RWPE1 (cell line): ENCODE results near the gene SLC19A1.

Experiments used
- CTCF ChIA-PET: fragments of 350-600 bp; sonication (Branson Sonifier 250); formaldehyde crosslinking; extraction: SDS; loops from one replicate; lab custom pipeline; 2021; lab: Yijun Ruan, JAX
- POLR2A ChIA-PET: fragments of 400-600 bp; formaldehyde crosslinking; extraction: SDS; loops from one replicate; lab custom pipeline; 2020; ENCODE audit warnings: antibody characterized with exemption; ENCODE audit not compliant: low non-redundant PET; lab: Yijun Ruan, JAX
- DNase-seq: peaks from one replicate; pipeline ENCODE4 v3.0.0; 2012; ENCODE audit warnings: low spot score
- H3K27ac ChIP-seq: fragments of 450-650 bp; 2 replicates; pipeline ENCODE4 v1.5.1; 2017
- TF ChIP-seq, protein P1 (sequence below): fragments of 450-650 bp; conservative IDR thresholded peaks from 2 replicates; pipeline ENCODE4 v1.5.1; 2017; ENCODE audit warnings: low read depth, mild to moderate bottlenecking

Gene SLC19A1

GRCh38 chr21:45542242-45542666 lies at the start of gene SLC19A1:
SLC19A1 (minus strand) TSS chr21:45542440; CDS start chr21:45537959, 4,481 bp downstream.
- TF ChIP-seq, protein P1, sequence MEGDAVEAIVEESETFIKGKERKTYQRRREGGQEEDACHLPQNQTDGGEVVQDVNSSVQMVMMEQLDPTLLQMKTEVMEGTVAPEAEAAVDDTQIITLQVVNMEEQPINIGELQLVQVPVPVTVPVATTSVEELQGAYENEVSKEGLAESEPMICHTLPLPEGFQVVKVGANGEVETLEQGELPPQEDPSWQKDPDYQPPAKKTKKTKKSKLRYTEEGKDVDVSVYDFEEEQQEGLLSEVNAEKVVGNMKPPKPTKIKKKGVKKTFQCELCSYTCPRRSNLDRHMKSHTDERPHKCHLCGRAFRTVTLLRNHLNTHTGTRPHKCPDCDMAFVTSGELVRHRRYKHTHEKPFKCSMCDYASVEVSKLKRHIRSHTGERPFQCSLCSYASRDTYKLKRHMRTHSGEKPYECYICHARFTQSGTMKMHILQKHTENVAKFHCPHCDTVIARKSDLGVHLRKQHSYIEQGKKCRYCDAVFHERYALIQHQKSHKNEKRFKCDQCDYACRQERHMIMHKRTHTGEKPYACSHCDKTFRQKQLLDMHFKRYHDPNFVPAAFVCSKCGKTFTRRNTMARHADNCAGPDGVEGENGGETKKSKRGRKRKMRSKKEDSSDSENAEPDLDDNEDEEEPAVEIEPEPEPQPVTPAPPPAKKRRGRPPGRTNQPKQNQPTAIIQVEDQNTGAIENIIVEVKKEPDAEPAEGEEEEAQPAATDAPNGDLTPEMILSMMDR = no peak
- ChIA-PET CTCF (no interaction called here), POLR2A (no interaction called here)
- DNase-seq = peak; percentile 87
- peak within 1 kb of the TSS; percentile 67 for H3K27ac ChIP-seq

GRCh38 chr21:45591619-45592207 lies 49.5 kb upstream of the SLC19A1 start:
- ChIA-PET POLR2A (no interaction called here), CTCF (interaction anchor here (1.6 kb wide), 1 partner anchor 36 kb away, joined by 6 read pairs; no protein-coding TSS in a partner anchor)
- TF ChIP-seq, protein P1 = no peak
- no peak overlapping the region for H3K27ac ChIP-seq
- DNase-seq = no peak

DNA sequence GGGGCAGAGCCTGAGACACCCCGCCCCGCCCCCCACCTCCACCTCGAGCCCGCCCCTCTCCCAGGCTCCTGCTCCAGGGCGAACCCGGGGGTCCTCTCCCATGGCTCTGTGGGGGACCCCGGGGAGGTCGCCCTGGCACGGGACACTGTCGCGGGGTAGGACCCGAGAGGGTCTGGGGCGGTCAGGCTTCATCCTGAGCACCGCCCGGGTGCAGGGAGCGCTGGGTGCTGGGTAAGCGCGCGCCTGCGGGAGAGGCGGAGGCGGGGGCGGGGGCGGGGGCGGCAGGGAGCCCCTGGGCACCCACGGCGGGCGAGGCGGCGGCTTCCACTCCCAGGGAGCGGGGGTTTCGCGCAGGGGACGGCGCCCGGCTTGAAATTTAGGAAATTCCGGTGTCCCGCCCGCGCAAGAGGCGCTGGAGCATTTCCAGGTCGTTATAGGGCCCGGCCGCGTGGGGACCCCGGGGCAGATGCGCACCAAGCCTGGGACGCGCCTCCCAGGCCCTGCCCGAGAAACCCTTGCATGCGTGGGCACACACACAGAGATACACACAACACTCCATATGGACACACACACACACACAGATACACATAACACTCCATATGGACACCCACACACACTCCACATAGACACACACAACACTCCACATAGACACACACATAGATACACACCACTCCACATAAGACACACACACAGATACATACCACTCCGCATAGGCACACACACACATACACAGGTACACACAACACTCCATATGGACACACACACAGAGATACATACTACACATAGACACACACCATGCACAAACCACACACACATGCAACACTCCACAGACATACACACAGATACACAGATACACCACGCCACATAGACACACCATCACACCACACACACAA lies 48.7 kb upstream of the SLC19A1 start:
- H3K27ac ChIP-seq = no peak overlapping the region
- ChIA-PET CTCF (no interaction called here), POLR2A (no interaction called here)
- peak; percentile 12 for DNase-seq
- TF ChIP-seq, protein P1 = no peak

GRCh38 chr21:45590246-45590725 lies 48.0 kb upstream of the SLC19A1 start:
- peak; percentile 69 for DNase-seq
- ChIA-PET CTCF (no interaction called here), POLR2A (no interaction called here)
- TF ChIP-seq, protein P1 = no peak
- H3K27ac ChIP-seq = no peak overlapping the region

DNA sequence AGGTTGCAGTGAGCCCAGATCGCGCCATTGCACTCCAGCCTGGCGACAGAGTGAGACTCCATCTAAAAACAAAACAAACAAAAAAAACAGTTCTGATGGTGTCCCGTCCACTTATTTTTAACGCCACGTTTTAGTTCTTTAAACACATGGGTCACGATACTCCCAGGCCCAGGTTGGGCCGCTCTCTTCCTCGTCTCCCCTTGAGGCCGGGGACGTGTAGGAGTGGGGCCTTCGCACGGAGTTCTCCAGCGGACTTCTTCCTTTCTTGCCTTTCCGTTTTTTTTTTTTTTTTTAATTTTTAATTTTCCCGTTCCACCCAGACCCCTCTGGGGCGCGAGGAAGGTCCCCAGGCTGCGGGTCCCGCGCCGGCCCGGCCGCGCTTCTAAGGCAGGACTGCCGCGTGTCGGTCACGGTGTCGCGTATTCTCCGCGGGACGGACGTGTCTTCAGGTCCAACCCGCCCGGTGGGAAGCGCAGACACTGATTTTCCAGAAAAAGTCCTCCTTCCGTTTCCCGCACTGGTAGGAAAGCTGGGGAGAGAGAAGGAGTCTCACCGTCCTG lies 47.5 kb upstream of the SLC19A1 start:
- ChIA-PET CTCF (no interaction called here), POLR2A (no interaction called here)
- TF ChIP-seq, protein P1 = no peak
- no peak for DNase-seq
- H3K27ac ChIP-seq = no peak overlapping the region

- POLR2A ChIA-PET = no interaction called here
Observed at GRCh38 chr21:45588871-45589491, 46.7 kb upstream of the SLC19A1 start.

More at GRCh38 chr21:45588871-45589491, 46.7 kb upstream of the SLC19A1 start:
- TF ChIP-seq, protein P1 = no peak
- no peak for DNase-seq
- H3K27ac ChIP-seq = no peak overlapping the region
- CTCF ChIA-PET = no interaction called here
